CD4-positive, alpha-beta T cell (primary cell): ENCODE results near the gene LCT. TPM values are rescaled to one million over a fixed set of nuclear protein-coding genes. Genes with fewer than 3 reads are reported as not detected.

ENCODE experiments used
- ATAC-seq: fragments of 200-7000 bp; cut with Tn5 transposase; one replicate; pipeline ENCODE4 v1.10.0; 2022; ENCODE audit warnings: mild to moderate bottlenecking; ENCODE audit not compliant: poor library complexity
- CTCF ChIA-PET: fragments of 350-600 bp; sonication (Branson Sonifier 250); formaldehyde crosslinking; loops from one replicate; lab custom pipeline; 2021; ENCODE audit warnings: antibody characterized with exemption, inconsistent platforms; lab: Charles Lee
- POLR2A ChIA-PET: fragments of 350-600 bp; sonication (Branson Sonifier 250); formaldehyde crosslinking; loops from one replicate; lab custom pipeline; 2021; ENCODE audit warnings: antibody characterized with exemption, inconsistent platforms; lab: Charles Lee
- DNase-seq, 14 experiments: peaks; one replicate each; pipeline ENCODE4 v3.0.0-alpha.2; 2013 to 2020; ENCODE audit warnings: mixed read lengths in 2 of 14
- H3K27ac ChIP-seq, 2 donors: one replicate each; pipeline versions ENCODE4 v1.5.1 to v1.7.0; 2013; ENCODE audit warnings: low read length in 2 of 2, low read depth in 1 of 2, mild to moderate bottlenecking in 1 of 2
- H3K27me3 ChIP-seq, 2 experiments: 1 replicate in 1 of 2; 2 replicates in 1 of 2; pipeline versions ENCODE4 v1.6.1 to v1.7.0; 2013; ENCODE audit warnings: low read length in 2 of 2, control low read depth in 1 of 2, mild to moderate bottlenecking in 1 of 2, moderate library complexity in 1 of 2; ENCODE audit not compliant: insufficient read depth in 2 of 2, control insufficient read depth in 1 of 2
- H3K36me3 ChIP-seq: one replicate; pipeline ENCODE4 v1.6.1; 2013; ENCODE audit warnings: low read length, control low read depth; ENCODE audit not compliant: insufficient read depth
- H3K4me1 ChIP-seq: one replicate; pipeline ENCODE4 v1.6.1; 2013; ENCODE audit warnings: low read length, control low read depth; ENCODE audit not compliant: insufficient read depth
- H3K4me3 ChIP-seq: one replicate; pipeline ENCODE4 v1.5.1; 2013; ENCODE audit warnings: mild to moderate bottlenecking, low read length, moderate library complexity
- H3K9me3 ChIP-seq, 2 experiments: 1 replicate in 1 of 2; 2 replicates in 1 of 2; pipeline versions ENCODE4 v1.6.1 to v1.7.0; 2013; ENCODE audit warnings: low read length in 2 of 2, mild to moderate bottlenecking in 2 of 2, control low read depth in 1 of 2, moderate library complexity in 1 of 2; ENCODE audit not compliant: control insufficient read depth in 1 of 2, insufficient read depth in 1 of 2
- H3K27ac Mint-ChIP-seq: one replicate; pipeline ENCODE4 v1.8.0; 2020; ENCODE audit warnings: mixed read lengths
- H3K27me3 Mint-ChIP-seq: one replicate; pipeline ENCODE4 v1.8.0; 2021; ENCODE audit warnings: mixed read lengths
- H3K36me3 Mint-ChIP-seq: one replicate; pipeline ENCODE4 v1.8.0; 2021; ENCODE audit warnings: low read depth, mixed read lengths
- H3K4me1 Mint-ChIP-seq: one replicate; pipeline ENCODE4 v1.8.0; 2021; ENCODE audit warnings: low read depth, mixed read lengths
- H3K4me3 Mint-ChIP-seq: one replicate; pipeline ENCODE4 v1.8.0; 2020; ENCODE audit warnings: mild to moderate bottlenecking, mixed read lengths
- H3K9me3 Mint-ChIP-seq: one replicate; pipeline ENCODE4 v1.8.0; 2020; ENCODE audit warnings: mixed read lengths
- intact Hi-C, 2 experiments: fragments of 100-400 bp; cut with DNase I in 1 of 2; cut with micrococcal nuclease in 1 of 2; formaldehyde crosslinking; loops; one replicate each; pipeline versions ENCODE4 v1.15.1 to v1.9.0; 2023 to 2025; cut with DNase I, micrococcal nuclease
- total RNA-seq, 174 experiments: library from RNA in 2 of 174; stranded (reverse) in 2 of 174; gene quantifications; one replicate each; pipeline ENCODE4 v1.2.3 and lab custom pipeline; 2021 to 2026
- TF ChIP-seq, protein P1 (sequence below): fragments of 200-600 bp; IDR thresholded peaks from one replicate; pipeline ENCODE4 v1.8.0; 2022; ENCODE audit warnings: antibody characterized with exemption, mild to moderate bottlenecking

LCT gene
- total RNA-seq, 2 experiments from 2014 or later, result 0.06 TPM; not detected in 1

DNA sequence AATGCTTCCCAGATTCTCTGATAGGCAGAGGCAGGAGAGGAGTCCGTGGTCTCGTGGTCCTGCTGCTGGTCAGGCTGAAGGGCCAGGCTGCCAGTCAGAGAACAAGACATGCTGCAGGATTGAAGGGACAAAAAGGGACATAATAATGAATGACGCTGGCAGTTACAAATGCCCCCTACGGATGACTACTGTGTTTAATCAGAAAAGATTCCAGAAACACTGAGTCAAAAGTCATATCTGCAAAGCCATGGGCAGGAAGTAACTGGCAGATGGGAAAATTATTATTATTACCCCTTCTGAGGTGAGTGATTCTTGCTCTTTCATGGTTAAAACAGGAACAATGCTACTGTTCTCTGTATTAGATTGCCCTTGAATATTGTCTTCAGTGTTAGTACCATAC, 19.0 kb downstream of the LCT start:
- TF ChIP-seq, protein P1, sequence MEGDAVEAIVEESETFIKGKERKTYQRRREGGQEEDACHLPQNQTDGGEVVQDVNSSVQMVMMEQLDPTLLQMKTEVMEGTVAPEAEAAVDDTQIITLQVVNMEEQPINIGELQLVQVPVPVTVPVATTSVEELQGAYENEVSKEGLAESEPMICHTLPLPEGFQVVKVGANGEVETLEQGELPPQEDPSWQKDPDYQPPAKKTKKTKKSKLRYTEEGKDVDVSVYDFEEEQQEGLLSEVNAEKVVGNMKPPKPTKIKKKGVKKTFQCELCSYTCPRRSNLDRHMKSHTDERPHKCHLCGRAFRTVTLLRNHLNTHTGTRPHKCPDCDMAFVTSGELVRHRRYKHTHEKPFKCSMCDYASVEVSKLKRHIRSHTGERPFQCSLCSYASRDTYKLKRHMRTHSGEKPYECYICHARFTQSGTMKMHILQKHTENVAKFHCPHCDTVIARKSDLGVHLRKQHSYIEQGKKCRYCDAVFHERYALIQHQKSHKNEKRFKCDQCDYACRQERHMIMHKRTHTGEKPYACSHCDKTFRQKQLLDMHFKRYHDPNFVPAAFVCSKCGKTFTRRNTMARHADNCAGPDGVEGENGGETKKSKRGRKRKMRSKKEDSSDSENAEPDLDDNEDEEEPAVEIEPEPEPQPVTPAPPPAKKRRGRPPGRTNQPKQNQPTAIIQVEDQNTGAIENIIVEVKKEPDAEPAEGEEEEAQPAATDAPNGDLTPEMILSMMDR, result no peak
- no peak overlapping the region for H3K27ac ChIP-seq
- no peaks in the 10 kb centered on the region for H3K27me3 Mint-ChIP-seq
- peaks cover 4% of the 10 kb centered on the region for H3K9me3 Mint-ChIP-seq
- peaks cover 16% of the 10 kb centered on the region for H3K4me1 Mint-ChIP-seq
- no peaks in the 10 kb centered on the region for H3K36me3 ChIP-seq
- intact Hi-C loops, result no loop called here
- H3K27me3 ChIP-seq, result no peaks in the 10 kb centered on the region
- H3K9me3 ChIP-seq, result peaks cover 5% of the 10 kb centered on the region in 2 experiments
- ATAC-seq (no peak), DNase-seq (no peak)
- peaks cover 20% of the 10 kb centered on the region for H3K4me1 ChIP-seq
- ChIA-PET CTCF (no interaction called here), POLR2A (no interaction called here)
- no peak overlapping the region for H3K4me3 ChIP-seq
- H3K36me3 Mint-ChIP-seq, result no peaks in the 10 kb centered on the region
- H3K4me3 Mint-ChIP-seq, result no peak overlapping the region
- H3K27ac Mint-ChIP-seq, result no peak overlapping the region

- Mint-ChIP-seq H3K27ac (no peak overlapping the region), H3K4me1 (peaks cover 16% of the 10 kb centered on the region), H3K27me3 (no peaks in the 10 kb centered on the region), H3K4me3 (no peak overlapping the region), H3K9me3 (peaks cover 2% of the 10 kb centered on the region), H3K36me3 (no peaks in the 10 kb centered on the region)
- TF ChIP-seq, protein P1, result no peak
- peaks cover 0 to under 1% of the 10 kb centered on the region in 2 experiments for H3K9me3 ChIP-seq
- no peaks in the 10 kb centered on the region for H3K27me3 ChIP-seq
- peaks cover 20% of the 10 kb centered on the region for H3K4me1 ChIP-seq
- POLR2A ChIA-PET, result no interaction called here
- DNase-seq (no peak), ATAC-seq (no peak)
- H3K27ac ChIP-seq, result no peak overlapping the region
- H3K36me3 ChIP-seq, result no peaks in the 10 kb centered on the region
- intact Hi-C loops, result no loop called here
- no peak overlapping the region for H3K4me3 ChIP-seq
- CTCF ChIA-PET, result no interaction called here
These were observed 19.5 kb downstream of the LCT start for GRCh38 chr2:135817466-135817865.

DNA sequence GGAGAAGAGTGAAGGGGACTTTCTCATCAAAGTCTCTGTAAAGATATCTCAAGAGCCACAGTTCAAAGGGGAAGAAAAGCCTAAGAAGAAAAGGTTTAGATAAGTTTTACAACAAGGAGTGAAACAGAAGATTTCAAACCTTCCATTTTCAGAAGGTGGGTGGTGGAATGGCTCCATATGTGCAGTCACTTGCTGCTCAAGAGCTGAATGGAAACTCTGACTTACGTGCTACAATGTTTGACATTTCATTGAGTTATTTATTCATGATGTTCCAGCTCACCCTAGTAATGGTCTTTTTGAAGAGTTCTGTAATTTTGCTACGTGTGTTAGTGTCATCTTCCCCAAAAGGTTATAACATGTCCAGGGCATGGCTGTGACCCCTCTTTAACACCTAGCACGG, 21.7 kb downstream of the LCT start:
- ATAC-seq (no peak), DNase-seq (no peak)
- Histone ChIP-seq H3K4me3 (no peak overlapping the region), H3K36me3 (no peaks in the 10 kb centered on the region), H3K4me1 (peaks cover 11% of the 10 kb centered on the region), H3K9me3 (no peaks in the 10 kb centered on the region), H3K27ac (no peak overlapping the region), H3K27me3 (no peaks in the 10 kb centered on the region)
- no peak overlapping the region for H3K27ac Mint-ChIP-seq
- intact Hi-C loops, result no loop called here
- H3K9me3 Mint-ChIP-seq, result peaks cover 3% of the 10 kb centered on the region
- peaks cover 7% of the 10 kb centered on the region for H3K4me1 Mint-ChIP-seq
- POLR2A ChIA-PET, result no interaction called here
- H3K27me3 Mint-ChIP-seq, result no peaks in the 10 kb centered on the region
- CTCF ChIA-PET, result no interaction called here
- no peaks in the 10 kb centered on the region for H3K36me3 Mint-ChIP-seq
- TF ChIP-seq, protein P1, result no peak
- no peak overlapping the region for H3K4me3 Mint-ChIP-seq
